Bronchial epithelial cell (primary cell): ENCODE measurements around the gene EIF2B1. TPM values are rescaled to one million over a fixed set of nuclear protein-coding genes. Genes with fewer than 3 reads are reported as not detected.

Experiments used
- DNase-seq: peaks from one replicate; pipeline ENCODE4 v3.0.0-alpha.2; 2010; ENCODE audit warnings: low read depth
- FAIRE-seq: peaks from 2 replicates; lab custom pipeline; 2011; peaks lifted over from hg19 to GRCh38; lab: Jason Lieb, UNC
- H3K27me3 ChIP-seq: 2 replicates; pipeline ENCODE4 v1.5.1; 2011; ENCODE audit warnings: low read length; ENCODE audit not compliant: control insufficient read depth, insufficient read depth
- H3K36me3 ChIP-seq: 2 replicates; pipeline ENCODE4 v1.5.1; 2011; ENCODE audit warnings: low read length; ENCODE audit not compliant: control insufficient read depth, insufficient read depth
- H3K4me3 ChIP-seq: 2 replicates; pipeline ENCODE4 v1.5.1; 2011; ENCODE audit warnings: mild to moderate bottlenecking, low read depth, low read length, control low read depth
- total RNA-seq: library from RNA; depleted of rRNA; stranded (reverse); fragments of >200 nt; gene quantifications from 2 replicates; pipeline ENCODE4 v1.2.1, GENCODE V29; 2014
- TF ChIP-seq, protein P1 (sequence below): IDR thresholded peaks from 2 replicates; pipeline ENCODE4 v1.5.1; 2011; ENCODE audit warnings: mild to moderate bottlenecking, moderate library complexity, low read length, control low read depth, inconsistent platforms; ENCODE audit not compliant: insufficient read depth, severe bottlenecking

Gene EIF2B1
- total RNA-seq, 1 donor from 2014 or later, result 47.4 TPM

DNA sequence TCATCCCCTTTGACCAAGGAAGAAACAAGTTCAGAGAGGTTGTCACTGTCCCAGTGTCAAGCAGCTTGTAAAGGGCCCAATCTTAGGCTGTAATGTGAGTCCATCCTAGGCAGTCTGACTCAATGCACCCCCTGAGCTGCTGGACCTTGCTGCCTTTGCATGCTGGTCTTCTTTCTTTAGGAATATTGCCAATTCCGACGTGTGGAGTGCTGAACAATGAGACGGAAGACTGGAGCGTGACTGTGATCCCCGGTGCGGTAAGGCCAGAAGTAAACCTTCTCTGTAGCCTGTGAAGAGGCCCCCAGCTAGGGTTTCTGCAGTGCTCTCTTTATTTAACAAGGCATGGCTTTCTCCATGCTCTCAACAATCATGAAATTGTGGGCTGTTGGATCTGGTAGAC is 38.4 kb upstream of the EIF2B1 start:
- Histone ChIP-seq H3K4me3 (peak overlapping the region; percentile 82), H3K27me3 (no peaks in the 10 kb centered on the region), H3K36me3 (no peaks in the 10 kb centered on the region)
- FAIRE-seq, result no peak
- no peak for DNase-seq
- TF ChIP-seq, protein P1, sequence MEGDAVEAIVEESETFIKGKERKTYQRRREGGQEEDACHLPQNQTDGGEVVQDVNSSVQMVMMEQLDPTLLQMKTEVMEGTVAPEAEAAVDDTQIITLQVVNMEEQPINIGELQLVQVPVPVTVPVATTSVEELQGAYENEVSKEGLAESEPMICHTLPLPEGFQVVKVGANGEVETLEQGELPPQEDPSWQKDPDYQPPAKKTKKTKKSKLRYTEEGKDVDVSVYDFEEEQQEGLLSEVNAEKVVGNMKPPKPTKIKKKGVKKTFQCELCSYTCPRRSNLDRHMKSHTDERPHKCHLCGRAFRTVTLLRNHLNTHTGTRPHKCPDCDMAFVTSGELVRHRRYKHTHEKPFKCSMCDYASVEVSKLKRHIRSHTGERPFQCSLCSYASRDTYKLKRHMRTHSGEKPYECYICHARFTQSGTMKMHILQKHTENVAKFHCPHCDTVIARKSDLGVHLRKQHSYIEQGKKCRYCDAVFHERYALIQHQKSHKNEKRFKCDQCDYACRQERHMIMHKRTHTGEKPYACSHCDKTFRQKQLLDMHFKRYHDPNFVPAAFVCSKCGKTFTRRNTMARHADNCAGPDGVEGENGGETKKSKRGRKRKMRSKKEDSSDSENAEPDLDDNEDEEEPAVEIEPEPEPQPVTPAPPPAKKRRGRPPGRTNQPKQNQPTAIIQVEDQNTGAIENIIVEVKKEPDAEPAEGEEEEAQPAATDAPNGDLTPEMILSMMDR, result no peak

DNA sequence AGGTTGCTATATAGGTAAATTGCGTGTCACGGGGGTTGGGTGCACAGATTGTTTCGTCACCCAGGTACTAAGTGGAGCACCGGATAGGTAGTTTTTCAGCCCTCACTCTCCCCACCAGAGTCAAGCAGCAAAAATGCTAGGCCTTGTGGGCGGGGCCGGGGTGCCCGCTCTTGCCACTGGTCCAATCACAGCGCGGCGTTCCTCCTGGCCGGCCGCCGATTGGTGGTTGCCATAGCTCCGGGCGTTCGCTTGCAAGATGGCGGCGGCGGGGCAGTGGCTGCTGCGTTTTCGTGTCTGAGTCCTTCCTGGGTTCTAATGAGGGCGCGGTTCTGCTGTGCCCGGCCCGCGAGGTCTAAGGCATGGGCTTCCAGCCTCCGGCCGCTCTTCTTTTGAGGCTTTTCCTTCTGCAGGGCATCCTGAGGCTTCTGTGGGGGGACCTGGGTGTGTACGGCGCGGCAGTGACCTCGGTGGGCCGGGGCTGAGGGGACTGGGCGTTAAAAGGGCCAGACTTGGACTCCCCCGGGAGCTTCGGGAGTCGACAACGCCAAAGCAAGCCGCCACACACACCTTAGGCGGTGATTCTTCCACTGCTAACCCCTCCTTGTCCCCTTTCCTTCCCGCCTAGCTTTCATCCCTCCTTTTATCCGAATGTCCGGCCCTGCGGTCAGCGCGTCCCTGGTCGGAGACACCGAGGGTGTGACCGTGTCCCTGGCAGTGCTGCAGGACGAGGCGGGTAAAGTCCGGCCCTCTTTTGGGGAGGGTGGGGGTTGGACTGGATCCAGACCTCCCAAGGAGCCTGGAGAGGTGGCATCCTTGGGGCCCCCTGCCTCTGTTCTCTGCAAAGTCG is 37.6 kb upstream of the EIF2B1 start, which contains the start of gene TCTN2:
Gene TCTN2, plus strand, starts transcription at position 232 of the 847 bp plus-strand sequence. Its CDS starts 128 bp downstream, at position 360.
- FAIRE-seq, result no peak
- H3K27me3 ChIP-seq, result no peaks in the 10 kb centered on the region

GRCh38 chr12:123667771-123668170 is 34.3 kb upstream of the EIF2B1 start:
- TF ChIP-seq, protein P1, result no peak
- Histone ChIP-seq H3K36me3 (no peaks in the 10 kb centered on the region), H3K4me3 (no peak overlapping the region), H3K27me3 (no peaks in the 10 kb centered on the region)
- no peak for FAIRE-seq
- peak; percentile 70 for DNase-seq

More for the DNA sequence above, 37.6 kb upstream of the EIF2B1 start, which contains the start of gene TCTN2:
- TF ChIP-seq, protein P1, result no peak
- Histone ChIP-seq H3K4me3 (peak within 1 kb of the TSS; percentile 82), H3K36me3 (no peaks in the 10 kb centered on the region)
- peak; percentile 82 for DNase-seq

DNA sequence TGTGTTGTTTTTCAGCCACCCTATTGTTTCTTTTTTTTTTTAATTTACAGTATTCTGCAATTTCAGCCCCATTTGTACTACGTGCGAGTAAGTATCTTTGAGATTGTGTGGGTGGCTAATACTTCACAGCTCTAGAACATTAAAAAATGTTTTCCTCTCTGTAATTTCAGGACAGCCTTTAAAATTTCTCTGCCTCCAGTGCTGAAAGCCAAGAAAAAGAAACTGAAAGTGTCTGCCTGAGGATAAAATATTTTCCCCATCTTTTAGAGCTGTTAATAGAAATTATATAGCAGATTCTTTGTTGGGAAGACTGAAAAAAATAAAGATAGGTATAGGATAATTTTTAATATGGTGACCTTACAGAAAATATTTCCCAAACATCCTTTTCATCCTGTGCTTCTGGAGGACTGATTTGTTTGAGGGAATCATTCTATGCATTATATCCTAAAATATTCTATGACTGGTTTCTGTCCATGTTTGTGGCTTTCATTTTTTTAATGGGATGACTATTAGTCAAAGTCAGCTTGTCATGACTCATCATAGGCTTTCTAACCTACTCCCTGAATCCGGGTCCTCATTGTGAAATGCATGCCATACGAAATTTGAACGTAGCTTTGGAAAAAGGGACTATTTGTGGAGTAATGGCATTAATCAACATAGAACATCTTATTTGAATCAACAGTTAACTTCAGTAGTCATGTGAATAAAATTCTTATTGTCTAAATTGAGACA is 26.7 kb upstream of the EIF2B1 start:
- FAIRE-seq (no peak), DNase-seq (peak; percentile 97)
- Histone ChIP-seq H3K27me3 (no peaks in the 10 kb centered on the region), H3K36me3 (peaks cover 9% of the 10 kb centered on the region), H3K4me3 (no peak overlapping the region)
- TF ChIP-seq, protein P1, result no peak

DNA sequence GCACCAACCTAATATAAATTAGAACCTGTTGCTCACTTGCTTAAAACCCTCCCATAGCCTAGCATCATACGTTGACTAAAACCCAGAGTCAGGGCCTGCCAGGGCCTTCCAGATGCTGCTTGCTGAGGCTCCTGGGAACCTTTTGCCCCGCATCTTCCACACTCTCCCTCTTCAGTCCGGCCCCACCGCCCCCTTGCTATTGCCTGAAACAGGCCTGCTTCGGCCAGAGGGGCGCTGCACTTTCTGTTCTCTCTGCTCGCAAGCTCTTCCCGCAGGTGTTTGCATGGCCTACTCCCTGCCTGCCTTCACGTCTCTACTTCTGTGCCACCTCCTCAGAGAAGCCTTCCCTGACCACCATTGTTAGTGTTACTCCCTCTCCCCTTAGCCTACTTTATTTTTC is 23.7 kb upstream of the EIF2B1 start:
- no peaks in the 10 kb centered on the region for H3K27me3 ChIP-seq
- no peak overlapping the region for H3K4me3 ChIP-seq
- TF ChIP-seq, protein P1, result no peak
- FAIRE-seq (no peak), DNase-seq (no peak)
- H3K36me3 ChIP-seq, result peaks cover 9% of the 10 kb centered on the region
